Femur (tissue), 1 donor: Measurements from ENCODE around the gene DACT2.
A peak's percentile ranks its signal among the peaks of the same experiment; 100 is the strongest.
"Not testable (repeated sequence)": the region's sequence is repeated elsewhere in the genome, so short reads cannot be mapped to it uniquely, and the experiment has no call there.

Experiments
- DNase-seq: peaks from one replicate; pipeline ENCODE4 v3.0.0-alpha.2; 2017

DACT2 gene

DNA sequence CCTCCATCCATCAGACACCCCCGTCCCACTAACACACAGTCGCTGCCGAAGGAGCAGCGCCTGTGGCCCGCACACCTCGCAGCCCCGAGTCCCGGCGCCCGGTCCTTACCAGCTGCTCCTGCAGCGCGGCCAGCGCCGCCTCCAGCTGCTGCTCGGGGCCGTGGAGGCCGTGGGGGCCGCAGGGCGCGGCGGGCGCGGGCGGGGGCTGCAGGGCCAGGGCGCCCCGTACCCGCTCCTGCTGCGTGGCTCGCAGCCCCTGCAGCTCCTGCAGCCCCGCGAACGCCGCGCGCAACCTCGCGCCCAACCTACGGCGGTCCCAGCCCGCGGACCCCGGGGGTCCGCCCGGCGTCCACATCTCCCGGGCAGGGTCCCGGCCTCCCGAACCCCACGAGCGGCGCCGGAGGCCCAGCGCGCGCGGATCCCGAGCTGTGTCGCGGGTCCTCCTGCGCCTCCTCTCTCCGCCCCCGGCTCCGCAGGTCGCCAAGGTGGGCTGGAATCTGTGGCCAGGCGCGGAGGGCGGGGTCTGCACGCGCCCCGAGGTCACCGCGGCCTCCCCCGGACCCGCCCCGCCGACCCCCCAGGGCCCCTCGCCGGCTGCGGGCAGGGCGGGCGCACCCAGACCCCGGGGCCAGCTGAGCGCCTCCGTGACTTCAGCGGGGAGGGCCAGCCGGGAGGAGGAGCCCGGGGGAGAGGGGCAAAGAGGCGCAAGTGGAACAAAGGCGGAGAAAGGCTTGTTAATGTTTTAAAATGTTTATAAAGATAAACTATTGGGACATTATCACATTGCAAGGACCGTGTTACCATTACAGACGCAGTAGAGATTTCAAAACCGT lies at the start of gene DACT2:
Gene DACT2, minus strand, starts transcription at position 499 of the 833 bp plus-strand sequence. Its CDS starts 144 bp downstream, at position 355.
- DNase-seq = no peak

DNA sequence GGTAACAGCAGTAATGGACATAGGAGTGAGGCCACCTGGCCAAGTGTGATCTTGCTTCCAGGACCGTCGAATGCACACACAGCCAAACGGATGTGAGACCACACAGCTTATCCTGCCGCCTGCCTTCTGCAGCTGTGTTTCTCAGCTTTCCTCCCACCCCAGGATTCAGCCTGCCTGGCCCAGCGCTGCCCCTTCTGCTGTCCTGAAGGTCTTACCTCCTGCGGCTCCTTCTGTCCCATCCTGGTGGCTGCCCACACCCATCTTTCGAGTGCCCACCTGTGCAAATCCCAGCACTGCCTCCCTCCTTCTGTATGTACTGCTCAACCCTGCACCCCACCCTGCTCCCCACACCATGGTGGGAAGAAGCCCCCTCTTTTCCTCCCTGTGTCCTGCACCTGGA lies 49.4 kb upstream of the DACT2 start:
- no peak for DNase-seq

- no peak for DNase-seq
These were observed 48.7 kb upstream of the DACT2 start for GRCh38 chr6:168368066-168368820.

- DNase-seq = peak; percentile 70
These were observed 47.7 kb upstream of the DACT2 start for GRCh38 chr6:168367285-168367751.

- DNase-seq = no peak
These were observed 46.9 kb upstream of the DACT2 start for GRCh38 chr6:168366473-168366872.

DNA sequence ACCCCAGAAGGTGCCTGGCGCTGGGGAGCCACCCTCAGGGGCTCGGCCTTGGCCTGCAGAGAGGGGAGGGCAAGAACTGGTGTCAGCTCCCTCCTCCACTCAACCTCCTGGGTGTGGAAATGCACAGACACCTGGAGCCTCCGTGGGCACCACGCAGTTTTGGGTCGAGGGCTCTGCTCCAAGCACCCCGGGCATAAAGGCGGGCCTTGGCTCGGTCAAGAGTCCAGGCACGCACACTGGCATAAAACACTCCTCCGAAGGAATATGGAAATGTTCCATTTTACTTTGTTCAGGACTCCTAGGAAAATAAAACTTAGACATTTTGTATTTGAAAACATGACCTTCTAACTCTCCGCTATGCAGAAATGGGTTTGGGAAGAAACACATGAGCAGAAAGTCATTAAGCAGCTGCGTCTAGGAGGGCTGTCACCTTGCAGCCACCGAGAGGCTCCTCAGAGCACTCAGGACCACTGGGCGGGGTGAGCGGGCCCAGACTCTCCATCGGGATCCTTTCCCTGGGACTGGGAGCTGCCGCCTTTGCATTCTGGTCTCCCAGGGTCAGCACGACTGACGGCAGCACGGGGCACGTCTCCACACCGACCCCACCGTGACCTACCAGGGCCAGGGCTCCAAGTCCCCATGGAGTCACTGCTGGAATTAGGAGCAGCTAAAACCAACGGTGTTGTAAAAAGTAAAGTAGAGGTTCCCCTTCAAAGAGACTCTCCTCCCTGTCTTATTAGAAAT lies 46.0 kb upstream of the DACT2 start:
- DNase-seq = no peak

GRCh38 chr6:168364793-168365421 lies 45.3 kb upstream of the DACT2 start:
- DNase-seq = peak; percentile 7

DNA sequence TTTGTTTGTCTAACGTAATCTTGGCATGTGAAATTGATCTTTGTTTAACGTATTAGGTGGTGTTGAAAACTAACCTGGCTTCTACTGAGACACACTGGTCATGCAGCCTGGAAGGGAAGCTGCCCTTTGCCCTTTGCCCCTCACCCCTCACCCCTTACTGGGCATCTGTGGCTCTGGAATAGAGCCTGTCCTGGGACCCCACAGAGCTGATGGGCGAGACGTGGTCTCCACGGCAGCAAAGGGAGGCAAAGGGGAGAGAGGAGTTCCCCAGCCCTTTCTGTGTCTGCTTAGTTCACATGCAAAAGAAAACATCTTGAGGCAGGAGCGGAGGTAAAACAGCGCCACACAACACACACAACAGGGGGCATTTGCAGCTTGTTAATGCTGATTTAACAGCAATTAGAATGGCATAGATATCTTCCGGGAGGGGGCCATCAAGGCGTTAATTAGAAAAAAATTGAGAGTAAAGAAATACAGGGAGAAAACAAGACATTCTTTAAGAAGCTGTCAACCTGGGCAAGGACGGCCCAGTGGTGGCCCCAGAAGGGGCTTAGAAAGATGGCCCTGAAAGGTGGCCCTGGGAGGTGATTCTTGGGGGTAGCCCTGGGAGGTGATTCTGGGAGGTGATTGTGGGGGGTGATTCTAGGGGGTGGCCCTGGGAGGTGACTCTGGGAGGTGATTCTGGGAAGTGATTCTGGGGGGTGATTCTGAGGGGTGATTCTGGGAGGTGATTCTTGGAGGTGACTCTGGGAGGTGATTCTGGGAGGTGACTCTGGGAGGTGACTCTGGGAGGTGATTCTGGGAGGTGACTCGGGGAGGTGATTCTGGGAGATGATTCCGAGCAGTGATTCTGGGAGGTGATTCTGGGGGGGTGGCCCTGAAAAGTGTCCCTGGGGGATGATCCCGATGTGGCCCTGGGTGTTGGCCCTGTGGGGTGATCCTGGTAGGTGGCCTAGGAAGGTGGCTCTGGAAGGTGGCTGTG lies 44.5 kb upstream of the DACT2 start:
- peak; percentile 14 for DNase-seq

- DNase-seq = no peak
These were observed 43.7 kb upstream of the DACT2 start for GRCh38 chr6:168363302-168363701.

DNA sequence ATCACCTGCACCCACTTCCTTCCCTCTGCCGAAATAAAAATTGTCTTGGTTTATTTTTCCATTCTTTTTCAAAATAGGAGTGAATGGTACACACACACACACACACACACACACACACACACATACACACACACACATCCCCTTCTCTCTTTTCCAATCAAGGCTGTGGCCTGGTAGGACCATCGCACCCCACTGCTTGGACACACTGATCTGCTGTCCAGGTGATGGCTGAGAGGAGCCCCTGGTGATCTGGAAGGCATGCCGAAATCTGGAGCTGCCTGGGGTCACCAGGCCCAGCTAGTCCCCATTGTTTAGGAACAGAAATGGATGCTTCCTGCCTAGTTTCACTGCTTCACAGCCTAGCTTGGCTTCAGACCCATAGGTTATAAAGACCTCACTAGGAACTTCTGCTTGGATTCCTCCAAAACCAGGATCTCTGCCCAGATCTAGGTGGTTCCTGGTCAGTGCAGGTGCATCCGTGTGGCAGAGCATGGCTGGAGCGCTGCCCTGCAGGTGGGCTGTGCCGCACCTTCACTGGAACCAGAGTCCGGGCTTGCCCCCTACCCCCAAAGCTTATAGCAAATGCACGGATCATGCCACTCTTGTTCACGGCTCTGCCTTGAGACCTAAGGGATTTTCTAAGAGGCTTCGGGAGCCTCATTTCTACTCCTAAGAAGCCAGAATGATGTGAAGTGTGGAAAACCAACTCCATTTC lies 42.9 kb upstream of the DACT2 start:
- DNase-seq = peak; percentile 7

GRCh38 chr6:168361766-168362165 lies 42.2 kb upstream of the DACT2 start:
- peak; percentile 1 for DNase-seq

GRCh38 chr6:168359794-168360193 lies 40.2 kb upstream of the DACT2 start:
- DNase-seq = no peak

DNA sequence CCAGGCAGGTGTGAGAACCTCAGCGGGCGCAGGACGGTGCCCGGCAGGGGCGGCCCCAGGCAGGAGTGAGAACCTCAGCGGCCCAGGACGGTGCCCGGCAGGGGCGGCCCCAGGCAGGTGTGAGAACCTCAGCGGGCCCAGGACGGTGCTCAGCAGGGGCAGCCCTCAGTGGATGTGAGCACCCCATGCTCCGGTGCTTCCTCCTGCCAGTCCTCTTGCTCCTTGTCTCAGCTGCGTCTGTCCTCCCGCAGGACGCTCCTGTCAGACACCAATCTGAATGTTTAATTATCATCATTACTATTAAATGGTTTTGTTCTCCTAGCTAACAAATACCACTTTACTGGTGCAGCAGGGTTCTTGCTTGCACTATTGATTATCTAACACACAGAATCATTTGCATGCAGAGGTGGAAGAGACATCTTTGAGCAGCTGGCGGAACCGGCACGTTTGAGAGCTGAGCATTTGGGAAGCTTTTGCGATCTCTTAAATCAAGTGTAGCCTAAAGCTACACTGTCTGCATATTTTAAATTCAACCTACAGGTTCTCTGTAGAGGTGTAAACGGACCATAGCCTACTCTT lies 39.4 kb upstream of the DACT2 start:
- no peak for DNase-seq

DNA sequence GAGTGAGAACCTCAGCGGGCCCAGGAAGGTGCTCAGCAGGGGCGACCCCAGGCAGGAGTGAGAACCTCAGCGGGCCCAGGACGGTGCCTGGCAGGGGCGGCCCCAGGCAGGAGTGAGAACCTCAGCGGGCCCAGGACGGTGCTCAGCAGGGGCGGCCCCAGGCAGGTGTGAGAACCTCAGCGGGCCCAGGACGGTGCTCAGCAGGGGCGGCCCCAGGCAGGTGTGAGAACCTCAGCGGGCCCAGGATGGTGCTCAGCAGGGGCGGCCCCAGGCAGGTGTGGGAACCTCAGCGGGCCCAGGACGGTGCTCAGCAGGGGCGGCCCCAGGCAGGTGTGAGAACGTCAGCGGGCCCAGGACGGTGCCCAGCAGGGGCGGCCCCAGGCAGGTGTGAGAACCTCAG lies 37.3 kb upstream of the DACT2 start:
- DNase-seq = not testable (repeated sequence)

- peak; percentile 76 for DNase-seq
These were observed 36.3 kb upstream of the DACT2 start for GRCh38 chr6:168355716-168356522.

- DNase-seq = no peak
These were observed 34.8 kb upstream of the DACT2 start for GRCh38 chr6:168354338-168354737.

DNA sequence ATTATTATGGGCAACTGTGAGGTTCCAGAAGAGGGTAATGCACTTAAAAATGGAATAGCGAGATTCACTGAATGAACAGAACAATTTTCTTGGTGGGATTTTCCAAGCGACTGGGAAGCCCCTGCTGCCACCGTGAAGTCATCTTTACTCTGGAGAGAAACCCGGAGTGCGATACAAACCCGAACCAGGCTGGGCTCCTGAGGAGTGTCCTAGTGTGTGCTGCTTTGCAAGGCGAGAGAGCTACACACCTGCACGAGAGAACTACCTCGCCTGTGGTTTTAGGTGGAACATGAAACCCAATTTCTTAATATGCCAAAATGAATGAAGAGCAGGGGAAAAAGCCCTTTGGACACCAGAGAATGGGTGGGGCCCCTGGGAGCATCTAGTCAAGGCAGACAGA lies 33.5 kb upstream of the DACT2 start:
- DNase-seq = no peak

DNA sequence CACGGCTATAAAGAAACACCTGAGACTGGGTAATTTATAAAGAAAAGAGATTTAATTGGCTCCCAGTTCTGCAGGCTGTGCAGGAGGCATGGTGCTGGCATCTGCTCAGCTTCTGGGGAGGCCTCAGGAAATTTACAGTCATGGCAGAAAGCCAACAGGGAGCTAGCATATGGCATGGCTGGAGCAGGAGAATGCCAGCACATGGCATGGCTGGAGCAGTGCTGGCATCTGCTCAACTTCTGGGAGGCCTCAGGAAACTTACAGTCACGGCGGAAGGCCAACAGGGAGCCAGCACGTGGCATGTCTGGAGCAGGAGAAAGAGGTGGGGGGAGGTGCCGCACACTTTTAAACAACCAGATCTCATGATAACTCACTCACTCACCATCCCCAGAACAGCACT lies 32.5 kb upstream of the DACT2 start:
- no peak for DNase-seq

DNA sequence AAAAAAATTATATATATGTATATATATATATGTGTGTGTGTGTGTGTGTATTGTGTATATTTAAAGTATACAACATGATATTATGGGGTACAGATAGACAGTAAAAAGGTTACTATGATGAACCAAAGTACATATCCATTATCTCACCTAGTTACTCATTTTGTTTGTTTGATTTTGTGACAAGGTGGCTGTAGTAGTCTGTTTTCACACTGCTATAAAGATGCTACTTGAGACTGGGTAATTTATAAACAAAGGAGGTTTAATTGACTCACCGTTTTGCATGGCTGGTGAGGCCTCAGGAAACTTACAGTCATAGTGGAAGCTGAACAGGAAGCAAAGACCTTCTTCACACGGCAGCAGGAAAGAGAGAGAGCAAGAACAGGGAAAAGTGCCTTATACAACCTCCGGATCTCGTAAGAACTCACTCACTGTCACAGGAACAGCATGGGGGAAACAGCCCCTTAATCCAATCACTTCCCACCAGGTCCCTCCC lies 30.2 kb upstream of the DACT2 start:
- no peak for DNase-seq
